Liver (tissue), 9 donors: Measurements from ENCODE around the gene SGIP1. TPM values are rescaled to one million over a fixed set of nuclear protein-coding genes. Genes with fewer than 3 reads are reported as not detected.

Source experiments
- DNase-seq: peaks from one replicate; pipeline ENCODE4 v3.0.0-alpha.2; 2017; ENCODE audit warnings: low spot score
- H3K27ac ChIP-seq, 2 donors: one replicate each; pipeline ENCODE4 v1.7.0; 2013; ENCODE audit warnings: inconsistent platforms in 2 of 2, low read length in 2 of 2, control low read depth in 1 of 2, low read depth in 1 of 2, mild to moderate bottlenecking in 1 of 2
- H3K27me3 ChIP-seq, 4 donors: one replicate each; pipeline versions ENCODE4 v1.6.1 to v1.7.0; 2013; ENCODE audit warnings: low read length in 3 of 4, inconsistent platforms in 1 of 4, mild to moderate bottlenecking in 1 of 4, moderate library complexity in 1 of 4; ENCODE audit not compliant: control insufficient read depth in 4 of 4, insufficient read depth in 4 of 4
- H3K36me3 ChIP-seq, 4 donors: one replicate each; pipeline versions ENCODE4 v1.6.1 to v1.7.0; 2013; ENCODE audit warnings: low read length in 3 of 4, mild to moderate bottlenecking in 3 of 4, low read depth in 1 of 4, moderate library complexity in 1 of 4; ENCODE audit not compliant: control insufficient read depth in 4 of 4, insufficient read depth in 3 of 4
- H3K4me1 ChIP-seq, 4 donors: one replicate each; pipeline versions ENCODE4 v1.6.1 to v1.7.0; 2013; ENCODE audit warnings: low read length in 3 of 4, mild to moderate bottlenecking in 3 of 4, moderate library complexity in 1 of 4; ENCODE audit not compliant: control insufficient read depth in 4 of 4, insufficient read depth in 4 of 4
- H3K4me3 ChIP-seq, 3 donors: one replicate each; pipeline versions ENCODE4 v1.6.1 to v1.7.0; 2013; ENCODE audit warnings: low read length in 3 of 3, control low read depth in 1 of 3, low read depth in 1 of 3, mild to moderate bottlenecking in 1 of 3
- H3K9ac ChIP-seq, 2 donors: one replicate each; pipeline ENCODE4 v1.7.0; 2013; ENCODE audit warnings: low read length in 2 of 2, mild to moderate bottlenecking in 2 of 2, moderate library complexity in 2 of 2, control low read depth in 1 of 2, low read depth in 1 of 2
- H3K9me3 ChIP-seq, 4 donors: one replicate each; pipeline versions ENCODE4 v1.6.1 to v1.7.0; 2013; ENCODE audit warnings: low read length in 3 of 4; ENCODE audit not compliant: control insufficient read depth in 4 of 4
- EGR1 ChIP-seq, 2 donors: IDR thresholded peaks; 2 replicates each; pipeline ENCODE4 v1.6.1; 2016 to 2018; ENCODE audit warnings: antibody characterized with exemption in 2 of 2, low read depth in 2 of 2
- FOXA1 ChIP-seq: IDR thresholded peaks from 2 replicates; pipeline ENCODE4 v1.6.1; 2016; ENCODE audit warnings: antibody characterized with exemption
- FOXA2 ChIP-seq: IDR thresholded peaks from 2 replicates; pipeline ENCODE4 v1.6.1; 2016; ENCODE audit warnings: antibody characterized with exemption
- GABPA ChIP-seq, 2 donors: IDR thresholded peaks in 1 of 2; conservative IDR thresholded peaks in 1 of 2; 2 replicates each; pipeline ENCODE4 v1.6.1; 2016; ENCODE audit warnings: antibody characterized with exemption in 2 of 2, mild to moderate bottlenecking in 1 of 2, moderate library complexity in 1 of 2
- HNF4A ChIP-seq, 2 donors: conservative IDR thresholded peaks; 2 replicates each; pipeline ENCODE4 v1.6.1; 2016; ENCODE audit warnings: antibody characterized with exemption in 2 of 2, mild to moderate bottlenecking in 2 of 2
- HNF4G ChIP-seq: IDR thresholded peaks from 2 replicates; pipeline ENCODE4 v1.6.1; 2016; ENCODE audit warnings: antibody characterized with exemption
- JUND ChIP-seq, 2 donors: IDR thresholded peaks; 2 replicates each; pipeline ENCODE4 v1.6.1; 2016; ENCODE audit warnings: antibody characterized with exemption in 2 of 2
- NR2F2 ChIP-seq: IDR thresholded peaks from 2 replicates; pipeline ENCODE4 v1.6.1; 2016; ENCODE audit warnings: antibody characterized with exemption
- RAD21 ChIP-seq, 2 donors: IDR thresholded peaks; 2 replicates each; pipeline ENCODE4 v1.6.1; 2016; ENCODE audit warnings: antibody characterized with exemption in 2 of 2, mild to moderate bottlenecking in 2 of 2
- RXRA ChIP-seq, 2 donors: IDR thresholded peaks; 2 replicates each; pipeline ENCODE4 v1.6.1; 2017 to 2018; ENCODE audit warnings: antibody characterized with exemption in 2 of 2, mild to moderate bottlenecking in 1 of 2
- SP1 ChIP-seq: IDR thresholded peaks from 2 replicates; pipeline ENCODE4 v1.6.1; 2018; ENCODE audit warnings: antibody characterized with exemption, mild to moderate bottlenecking
- TAF1 ChIP-seq: conservative IDR thresholded peaks from 2 replicates; pipeline ENCODE4 v1.6.1; 2016; ENCODE audit warnings: antibody characterized with exemption, mild to moderate bottlenecking
- YY1 ChIP-seq: IDR thresholded peaks from 2 replicates; pipeline ENCODE4 v1.6.1; 2016; ENCODE audit warnings: antibody characterized with exemption, mild to moderate bottlenecking
- WGBS: extraction: QIAGEN DNeasy Blood & Tissue Kit; methylation state at CpG from one replicate; pipeline ENCODE4 v1.1.7; 2013; 5-methylcytosine and 5-hydroxymethylcytosine counted together
- polyA plus RNA-seq, 2 donors: library from polyadenylated mRNA; stranded (reverse) in 1 of 2; unstranded in 1 of 2; fragments of 200-250 nt in 1 of 2; fragments of >200 nt in 1 of 2; fragmentation: Nextera tagmentation in 1 of 2; extraction: Ambion mirVana in 1 of 2; gene quantifications; one replicate each; pipeline versions ENCODE4 v1.2.1 to v1.2.3, GENCODE V29; 2013 to 2015
- total RNA-seq, 2 donors: library from RNA; depleted of rRNA; stranded (reverse); fragments of >200 nt; gene quantifications; one replicate each; pipeline ENCODE4 v1.2.3, GENCODE V29; 2014
- TF ChIP-seq, protein P1 (sequence below): IDR thresholded peaks from 2 replicates; pipeline ENCODE4 v1.6.1; 2016; ENCODE audit warnings: antibody characterized with exemption
- TF ChIP-seq, protein P2 (sequence below): IDR thresholded peaks from 2 replicates; pipeline ENCODE4 v1.6.1; 2016; ENCODE audit warnings: antibody characterized with exemption
- TF ChIP-seq, protein P3 (sequence below): fragments of 150-350 bp; IDR thresholded peaks from 2 replicates; pipeline ENCODE4 v1.5.1; 2017; ENCODE audit warnings: improper control_type of control experiment, low read depth, low read length; ENCODE audit not compliant: missing input control
- TF ChIP-seq, protein P4 (sequence below): IDR thresholded peaks from 2 replicates; pipeline ENCODE4 v1.6.1; 2016; ENCODE audit warnings: antibody characterized with exemption
- donor health status: healthy.
- donor health status: healthy.
- donor health status: healthy.
- donor health status: healthy.
- donor health status: healthy.

SGIP1 gene
- total and polyA plus RNA-seq, 4 donors: 0.09 to 2.5 (median 0.38) TPM

DNA sequence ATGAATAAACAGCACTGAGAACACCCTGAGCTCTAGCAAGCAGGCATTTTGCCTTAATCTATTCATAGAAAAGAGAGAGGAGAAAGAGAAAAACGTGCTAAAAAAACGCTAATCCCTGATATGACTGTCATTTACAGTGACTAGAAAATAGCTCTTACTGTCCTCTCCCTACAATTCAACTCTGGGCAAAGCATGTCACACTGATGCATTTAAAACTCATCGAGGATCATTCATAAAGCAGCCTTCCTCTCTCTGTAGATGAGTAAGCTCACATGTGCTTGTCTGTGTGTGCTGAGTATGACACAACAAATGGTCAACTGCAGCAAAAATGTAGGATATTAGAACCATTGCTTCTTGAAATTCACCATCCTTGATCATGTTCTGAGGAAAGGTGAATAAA, 109.0 kb downstream of the SGIP1 start:
- Histone ChIP-seq H3K9me3 (no peaks in the 10 kb centered on the region), H3K9ac (no peak overlapping the region), H3K27ac (no peak overlapping the region), H3K4me3 (no peak overlapping the region), H3K4me1 (no peaks in the 10 kb centered on the region), H3K27me3 (no peaks in the 10 kb centered on the region), H3K36me3 (no peaks in the 10 kb centered on the region)
- DNase-seq: no peak
- WGBS: 67% methylated on average over 3 of the region's 3 CpGs
- TF ChIP-seq RXRA (IDR thresholded peaks at IDR 0.05) (no peak), HNF4G (no peak), TAF1 (no peak), NR2F2 (no peak), SP1 (no peak), RAD21 (IDR thresholded peaks at IDR 0.05) (no peak), GABPA (IDR thresholded peaks at IDR 0.05 in 1 of 2, conservative IDR thresholded peaks at IDR 0.05 in 1 of 2) (no peak)
- TF ChIP-seq, protein P1, sequence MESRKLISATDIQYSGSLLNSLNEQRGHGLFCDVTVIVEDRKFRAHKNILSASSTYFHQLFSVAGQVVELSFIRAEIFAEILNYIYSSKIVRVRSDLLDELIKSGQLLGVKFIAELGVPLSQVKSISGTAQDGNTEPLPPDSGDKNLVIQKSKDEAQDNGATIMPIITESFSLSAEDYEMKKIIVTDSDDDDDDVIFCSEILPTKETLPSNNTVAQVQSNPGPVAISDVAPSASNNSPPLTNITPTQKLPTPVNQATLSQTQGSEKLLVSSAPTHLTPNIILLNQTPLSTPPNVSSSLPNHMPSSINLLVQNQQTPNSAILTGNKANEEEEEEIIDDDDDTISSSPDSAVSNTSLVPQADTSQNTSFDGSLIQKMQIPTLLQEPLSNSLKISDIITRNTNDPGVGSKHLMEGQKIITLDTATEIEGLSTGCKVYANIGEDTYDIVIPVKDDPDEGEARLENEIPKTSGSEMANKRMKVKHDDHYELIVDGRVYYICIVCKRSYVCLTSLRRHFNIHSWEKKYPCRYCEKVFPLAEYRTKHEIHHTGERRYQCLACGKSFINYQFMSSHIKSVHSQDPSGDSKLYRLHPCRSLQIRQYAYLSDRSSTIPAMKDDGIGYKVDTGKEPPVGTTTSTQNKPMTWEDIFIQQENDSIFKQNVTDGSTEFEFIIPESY: no peak
- TF ChIP-seq, protein P2, sequence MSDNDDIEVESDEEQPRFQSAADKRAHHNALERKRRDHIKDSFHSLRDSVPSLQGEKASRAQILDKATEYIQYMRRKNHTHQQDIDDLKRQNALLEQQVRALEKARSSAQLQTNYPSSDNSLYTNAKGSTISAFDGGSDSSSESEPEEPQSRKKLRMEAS: no peak
- TF ChIP-seq, protein P3, sequence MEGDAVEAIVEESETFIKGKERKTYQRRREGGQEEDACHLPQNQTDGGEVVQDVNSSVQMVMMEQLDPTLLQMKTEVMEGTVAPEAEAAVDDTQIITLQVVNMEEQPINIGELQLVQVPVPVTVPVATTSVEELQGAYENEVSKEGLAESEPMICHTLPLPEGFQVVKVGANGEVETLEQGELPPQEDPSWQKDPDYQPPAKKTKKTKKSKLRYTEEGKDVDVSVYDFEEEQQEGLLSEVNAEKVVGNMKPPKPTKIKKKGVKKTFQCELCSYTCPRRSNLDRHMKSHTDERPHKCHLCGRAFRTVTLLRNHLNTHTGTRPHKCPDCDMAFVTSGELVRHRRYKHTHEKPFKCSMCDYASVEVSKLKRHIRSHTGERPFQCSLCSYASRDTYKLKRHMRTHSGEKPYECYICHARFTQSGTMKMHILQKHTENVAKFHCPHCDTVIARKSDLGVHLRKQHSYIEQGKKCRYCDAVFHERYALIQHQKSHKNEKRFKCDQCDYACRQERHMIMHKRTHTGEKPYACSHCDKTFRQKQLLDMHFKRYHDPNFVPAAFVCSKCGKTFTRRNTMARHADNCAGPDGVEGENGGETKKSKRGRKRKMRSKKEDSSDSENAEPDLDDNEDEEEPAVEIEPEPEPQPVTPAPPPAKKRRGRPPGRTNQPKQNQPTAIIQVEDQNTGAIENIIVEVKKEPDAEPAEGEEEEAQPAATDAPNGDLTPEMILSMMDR: no peak

DNA sequence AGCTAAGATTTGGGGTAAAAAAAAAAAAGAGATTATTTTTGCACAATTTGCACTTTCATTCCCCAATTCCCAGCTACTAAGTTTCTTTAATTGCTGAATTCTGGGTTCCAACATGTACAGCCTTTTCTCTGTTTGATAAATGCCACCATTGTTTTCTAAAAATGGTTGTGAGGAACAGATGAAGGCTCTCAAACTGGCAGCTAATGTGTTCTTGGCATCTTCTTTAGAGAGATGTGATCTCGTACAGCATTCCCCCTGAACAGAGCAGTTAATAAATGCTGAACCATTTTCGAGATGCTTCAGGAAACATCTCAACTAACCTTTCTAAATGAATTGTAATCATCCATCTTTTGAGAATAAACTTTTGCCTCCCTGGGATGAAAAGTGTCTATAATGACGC, 110.4 kb downstream of the SGIP1 start:
- Histone ChIP-seq H3K4me1 (no peaks in the 10 kb centered on the region), H3K4me3 (no peak overlapping the region), H3K27ac (no peak overlapping the region), H3K36me3 (no peaks in the 10 kb centered on the region), H3K9me3 (no peaks in the 10 kb centered on the region), H3K9ac (no peak overlapping the region), H3K27me3 (no peaks in the 10 kb centered on the region)
- no peak for DNase-seq
- 80% methylated on average over 3 of the region's 3 CpGs for WGBS
- TF ChIP-seq FOXA1: no peak
- TF ChIP-seq, protein P4, sequence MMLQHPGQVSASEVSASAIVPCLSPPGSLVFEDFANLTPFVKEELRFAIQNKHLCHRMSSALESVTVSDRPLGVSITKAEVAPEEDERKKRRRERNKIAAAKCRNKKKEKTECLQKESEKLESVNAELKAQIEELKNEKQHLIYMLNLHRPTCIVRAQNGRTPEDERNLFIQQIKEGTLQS: no peak
- TF ChIP-seq FOXA2: no peak
- TF ChIP-seq, protein P1: no peak
- no peak for TF ChIP-seq JUND (IDR thresholded peaks at IDR 0.05)
- TF ChIP-seq GABPA (IDR thresholded peaks at IDR 0.05 in 1 of 2, conservative IDR thresholded peaks at IDR 0.05 in 1 of 2): no peak
- no peak for TF ChIP-seq HNF4G
- TF ChIP-seq, protein P2: no peak
- no peak for TF ChIP-seq SP1
- TF ChIP-seq RAD21 (IDR thresholded peaks at IDR 0.05): no peak
- TF ChIP-seq YY1: no peak
- TF ChIP-seq TAF1: no peak
- TF ChIP-seq, protein P3: no peak
- no peak for TF ChIP-seq RXRA (IDR thresholded peaks at IDR 0.05)
- TF ChIP-seq NR2F2: no peak
- TF ChIP-seq EGR1 (IDR thresholded peaks at IDR 0.05; ENCODE audit: low read depth in 2 of 2): no peak
- no peak for TF ChIP-seq HNF4A (conservative IDR thresholded peaks at IDR 0.05)
